AG04450 (cell line): ENCODE measurements around the gene VPS4B. TPM values are rescaled to one million over a fixed set of nuclear protein-coding genes. Genes with fewer than 3 reads are reported as not detected.

ENCODE experiments used
- CTCF ChIA-PET: fragments of 300-600, 350-600 bp; formaldehyde crosslinking; extraction: SDS; loops from one replicate; lab custom pipeline; 2022; ENCODE audit warnings: antibody characterized with exemption, inconsistent platforms; lab: Charles Lee
- POLR2A ChIA-PET: fragments of 350-600 bp; formaldehyde crosslinking; extraction: SDS; loops from one replicate; lab custom pipeline; 2021; ENCODE audit warnings: antibody characterized with exemption, inconsistent platforms; lab: Yijun Ruan, JAX
- DNase-seq: peaks from one replicate; pipeline ENCODE4 v3.0.0-alpha.2; 2011; ENCODE audit warnings: low read depth, low spot score
- H3K27ac ChIP-seq: one replicate; pipeline ENCODE4 v1.5.1; 2012; ENCODE audit warnings: low read depth, low read length, control low read depth
- H3K27me3 ChIP-seq: one replicate; pipeline ENCODE4 v1.6.0; 2012; ENCODE audit warnings: low read length; ENCODE audit not compliant: control insufficient read depth, insufficient read depth
- H3K4me3 ChIP-seq: 2 replicates; pipeline ENCODE4 v1.5.1; 2011; ENCODE audit warnings: mild to moderate bottlenecking, low read depth, low read length, control low read depth
- H3K9me3 ChIP-seq: 2 replicates; pipeline ENCODE4 v1.5.1; 2012; ENCODE audit warnings: low read length; ENCODE audit not compliant: control insufficient read depth, insufficient read depth
- CTCF ChIP-seq: IDR thresholded peaks from 2 replicates; pipeline ENCODE4 v1.5.1; 2011; ENCODE audit warnings: low read depth, low read length, control low read depth, inconsistent platforms
- polyA minus RNA-seq: library from RNA; depleted of rRNA, polyadenylated mRNA; stranded (reverse); fragments of >200 nt; gene quantifications from 2 replicates; pipeline ENCODE4 v1.2.3, GENCODE V29; 2011; rRNA and poly(A)+ RNA removed
- polyA plus RNA-seq: library from polyadenylated mRNA; depleted of rRNA; stranded (reverse); fragments of >200 nt; gene quantifications from 2 replicates; pipeline ENCODE4 v1.2.3, GENCODE V29; 2011; rRNA removed

VPS4B gene
- polyA plus RNA-seq (26.4 and 34.3 TPM in 2 replicates), polyA minus RNA-seq (22.4 and 28.5 TPM in 2 replicates)

- POLR2A ChIA-PET: interaction anchor here (0.6 to 1.4 kb wide), 7 partner anchors 12 to 460 kb away, joined by 3 to 11 read pairs (median 3); partner anchors contain the start of genes BCL2 and KDSR
- DNase-seq: peak; percentile 99
- Histone ChIP-seq H3K4me3 (peak within 1 kb of the TSS; percentile 92), H3K27me3 (no peaks in the 10 kb centered on the region), H3K27ac (peak within 1 kb of the TSS; percentile 97), H3K9me3 (no peaks in the 10 kb centered on the region; the same call in 1 of the 2 replicates)
- CTCF ChIA-PET: interaction anchor here (0.6 to 1.3 kb wide), 2 partner anchors 17 to 25 kb away, joined by 3 to 8 read pairs; no protein-coding TSS in a partner anchor
- no peak for TF ChIP-seq CTCF
Measured at GRCh38 chr18:63422087-63422863, at the start of gene VPS4B. Gene VPS4B (minus strand): TSS chr18:63422476. CDS start chr18:63422259, 217 bp downstream.

GRCh38 chr18:63470751-63471150, 48.5 kb upstream of the VPS4B start:
- CTCF ChIA-PET: no interaction called here
- H3K4me3 ChIP-seq: no peak overlapping the region
- H3K27me3 ChIP-seq: no peaks in the 10 kb centered on the region
- POLR2A ChIA-PET: no interaction called here
- DNase-seq: no peak
- no peaks in the 10 kb centered on the region for H3K9me3 ChIP-seq
- H3K27ac ChIP-seq: no peak overlapping the region
- TF ChIP-seq CTCF: no peak

GRCh38 chr18:63468575-63468974, 46.3 kb upstream of the VPS4B start:
- no peaks in the 10 kb centered on the region for H3K9me3 ChIP-seq
- CTCF ChIA-PET: no interaction called here
- no peak overlapping the region for H3K27ac ChIP-seq
- no peaks in the 10 kb centered on the region for H3K27me3 ChIP-seq
- H3K4me3 ChIP-seq: no peak overlapping the region
- POLR2A ChIA-PET: no interaction called here
- DNase-seq: no peak
- TF ChIP-seq CTCF: no peak

GRCh38 chr18:63467699-63468098, 45.4 kb upstream of the VPS4B start:
- ChIA-PET POLR2A (no interaction called here), CTCF (no interaction called here)
- no peak for DNase-seq
- Histone ChIP-seq H3K4me3 (no peak overlapping the region), H3K27ac (no peak overlapping the region), H3K9me3 (no peaks in the 10 kb centered on the region), H3K27me3 (peaks cover 2% of the 10 kb centered on the region)
- TF ChIP-seq CTCF: no peak

- Histone ChIP-seq H3K27me3 (peaks cover 2% of the 10 kb centered on the region), H3K4me3 (no peak overlapping the region), H3K9me3 (no peaks in the 10 kb centered on the region), H3K27ac (no peak overlapping the region)
- no peak for TF ChIP-seq CTCF
- POLR2A ChIA-PET: no interaction called here
- no peak for DNase-seq
- CTCF ChIA-PET: interaction anchor here (1.2 kb wide), 1 partner anchor 26 kb away, joined by 9 read pairs; no protein-coding TSS in a partner anchor
Measured at GRCh38 chr18:63465059-63465458, 42.8 kb upstream of the VPS4B start.
